GM18511 (cell line): ENCODE data around the gene CYP46A1.
"Not testable (repeated sequence)": the region's sequence is repeated elsewhere in the genome, so short reads cannot be mapped to it uniquely, and the experiment has no call there.

Experiments used
- ATAC-seq: cut with Tn5 transposase; IDR thresholded peaks from one replicate; pipeline ENCODE4 v1.9.1; 2021; ENCODE audit warnings: mild to moderate bottlenecking, moderate library complexity; ENCODE audit not compliant: unreplicated experiment

CYP46A1 gene

DNA sequence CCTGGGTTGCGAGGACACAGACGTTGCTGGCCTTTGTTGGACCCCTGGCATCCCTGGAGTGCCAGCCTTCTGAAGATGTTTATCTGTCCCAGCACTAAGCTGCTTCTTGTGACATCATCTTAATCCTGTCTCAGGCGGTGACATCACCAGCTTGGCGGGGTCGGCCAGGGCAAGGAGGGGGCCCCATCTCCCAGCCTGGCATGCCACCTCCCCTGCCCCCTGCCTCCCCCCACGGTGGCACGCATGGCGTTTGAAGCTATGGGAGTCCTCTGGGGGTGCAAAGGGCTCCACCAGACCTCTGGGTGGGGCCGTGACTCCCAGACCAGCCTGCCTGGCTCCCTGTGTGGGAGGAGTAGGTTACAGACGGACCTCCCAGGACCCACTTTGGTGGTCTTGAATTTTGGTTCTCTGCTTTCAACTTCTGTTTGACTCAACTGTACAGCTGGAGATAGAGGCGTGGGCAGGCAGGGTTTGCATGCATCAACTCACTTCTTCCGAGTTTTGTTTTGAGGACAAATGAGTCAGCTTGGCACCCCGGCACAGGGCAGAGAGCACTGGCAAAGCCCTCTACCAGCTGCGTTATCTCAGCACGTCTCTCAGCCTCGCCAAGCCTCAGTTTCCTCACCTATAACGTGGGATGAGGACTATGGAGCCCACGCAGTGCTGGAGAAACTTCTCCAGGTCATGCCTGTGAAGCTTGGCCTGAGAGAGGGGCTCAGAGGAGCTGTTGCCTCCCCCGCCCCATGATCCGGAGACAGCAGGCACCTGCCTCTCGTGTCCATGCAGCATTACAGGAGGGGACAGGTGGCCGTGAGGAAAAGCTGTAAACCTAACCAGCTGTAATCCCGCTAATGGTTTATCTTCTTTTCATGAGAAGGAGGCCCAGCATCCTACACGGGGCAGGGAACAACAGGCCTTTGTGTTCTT, 70.3 kb downstream of the CYP46A1 start:
- no peak for ATAC-seq

GRCh38 chr14:99755068-99755405, 70.9 kb downstream of the CYP46A1 start:
- ATAC-seq = no peak

- no peak for ATAC-seq
Measured at GRCh38 chr14:99755629-99756603, 71.8 kb downstream of the CYP46A1 start.

- ATAC-seq = no peak
Measured at GRCh38 chr14:99756796-99757195, 72.7 kb downstream of the CYP46A1 start.

GRCh38 chr14:99757331-99758070, 73.4 kb downstream of the CYP46A1 start:
- ATAC-seq = no peak

GRCh38 chr14:99758121-99758821, 74.2 kb downstream of the CYP46A1 start:
- no peak for ATAC-seq

GRCh38 chr14:99758872-99759545, 74.9 kb downstream of the CYP46A1 start:
- no peak for ATAC-seq

- ATAC-seq = peak; percentile 48
Measured at GRCh38 chr14:99759546-99759925, 75.4 kb downstream of the CYP46A1 start.

DNA sequence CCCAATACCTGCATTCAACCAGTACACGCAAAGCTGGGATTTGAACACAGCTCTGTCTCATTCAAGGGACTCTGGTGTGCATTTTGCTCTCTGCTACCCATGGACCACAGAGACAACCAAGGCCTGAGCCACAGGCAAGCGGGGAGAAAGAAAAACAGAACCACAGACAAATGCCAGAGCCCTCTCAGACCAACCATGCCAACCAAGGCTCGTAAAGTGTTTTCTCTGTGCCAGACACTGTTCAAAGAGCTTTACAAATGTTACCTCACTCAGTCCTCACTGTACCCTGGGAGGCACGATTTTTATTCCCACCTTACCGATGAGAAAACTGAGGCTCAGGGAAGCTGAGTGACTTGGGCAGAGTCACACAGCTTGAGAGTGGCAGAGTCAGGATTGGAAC, 76.7 kb downstream of the CYP46A1 start:
- ATAC-seq = no peak

GRCh38 chr14:99762911-99763310, 78.8 kb downstream of the CYP46A1 start:
- ATAC-seq = not testable (repeated sequence)

GRCh38 chr14:99763527-99764221, 79.6 kb downstream of the CYP46A1 start:
- no peak for ATAC-seq

DNA sequence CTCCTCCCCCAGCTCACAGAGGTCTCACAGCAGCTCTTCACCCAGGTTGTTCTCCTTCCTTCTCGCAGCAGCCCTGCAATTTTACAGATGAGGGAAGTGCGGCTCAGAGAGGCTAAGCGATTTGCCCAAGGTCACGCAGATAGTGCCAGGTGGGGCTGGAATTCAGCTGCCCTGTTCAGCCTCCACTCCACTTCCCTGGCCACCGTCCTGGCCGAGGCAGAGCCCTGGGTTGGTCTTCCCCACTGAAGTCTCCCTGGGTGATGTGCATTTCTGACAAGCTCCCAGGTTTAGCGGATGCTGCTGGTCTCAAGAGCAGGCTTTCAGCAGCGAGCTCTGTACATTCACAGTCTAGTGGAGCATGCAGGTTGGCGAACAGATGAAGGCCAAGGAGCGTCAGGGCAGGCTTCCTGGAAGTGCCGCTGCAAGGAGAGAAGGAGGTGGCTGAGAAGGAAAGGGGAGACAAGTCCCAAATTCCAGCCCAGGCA, 80.2 kb downstream of the CYP46A1 start:
- ATAC-seq = no peak

DNA sequence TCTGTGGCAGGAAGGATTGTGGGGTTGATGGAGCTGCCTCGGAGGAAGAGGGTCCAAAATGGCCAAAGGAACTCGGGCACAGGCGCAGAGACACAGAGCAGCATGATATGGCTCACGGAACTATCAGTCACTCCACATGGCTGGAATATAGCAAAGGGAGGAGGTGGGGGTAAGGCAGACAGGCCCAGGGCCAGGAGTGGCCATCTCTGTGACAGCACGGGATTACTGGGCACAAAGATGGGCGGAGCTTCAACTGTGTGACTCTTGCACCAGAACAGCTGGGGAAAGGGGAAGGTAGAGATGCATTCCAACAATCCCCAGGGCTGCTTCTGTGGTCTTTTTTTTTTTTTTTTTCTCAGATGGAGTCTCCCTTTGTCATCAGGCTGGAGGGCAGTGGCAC, 84.3 kb downstream of the CYP46A1 start:
- no peak for ATAC-seq

- no peak for ATAC-seq
Measured at GRCh38 chr14:99769123-99769522, 85.0 kb downstream of the CYP46A1 start.

DNA sequence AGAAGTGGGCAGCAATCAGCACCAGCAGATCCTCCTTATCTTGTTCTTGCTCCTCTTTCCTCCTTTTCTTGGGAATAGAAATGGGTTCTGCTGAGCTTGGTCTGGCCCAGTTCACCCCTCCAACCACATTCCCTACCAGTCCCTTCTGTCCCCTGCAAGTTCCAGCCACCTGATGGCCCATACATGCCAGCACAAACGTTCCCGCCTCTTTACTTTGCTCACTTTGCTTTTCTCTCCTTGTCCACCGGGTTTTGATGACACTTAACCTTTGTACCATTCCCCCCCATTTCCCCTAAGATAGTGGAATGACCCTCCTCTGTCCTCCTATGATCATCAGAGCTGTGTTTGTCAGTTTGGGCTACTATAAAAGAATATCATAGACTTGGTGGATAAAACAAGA, 85.7 kb downstream of the CYP46A1 start:
- ATAC-seq = no peak

GRCh38 chr14:99772371-99773283, 88.5 kb downstream of the CYP46A1 start:
- no peak for ATAC-seq

GRCh38 chr14:99773521-99774497, 89.7 kb downstream of the CYP46A1 start:
- no peak for ATAC-seq
